Calu3 (cell line): ENCODE measurements around the gene TGFBI. TPM values are rescaled to one million over a fixed set of nuclear protein-coding genes. Genes with fewer than 3 reads are reported as not detected.

Source experiments
- BruUV-seq: library from RNA; stranded (reverse); fragments of 400-500 nt; replicated peaks from 2 replicates; lab custom pipeline; 2021; lab: Mats Ljungman, UMichigan
- CTCF ChIA-PET: fragments of 300-600 bp; sonication (Branson Sonifier 250); formaldehyde crosslinking; loops from one replicate; lab custom pipeline; 2022; ENCODE audit warnings: antibody characterized with exemption; lab: Charles Lee
- DNase-seq: peaks from one replicate; pipeline ENCODE4 v3.0.0; 2022
- H3K27ac Mint-ChIP-seq: one replicate; pipeline ENCODE4 v1.8.0; 2022; ENCODE audit warnings: mixed read lengths; ENCODE audit not compliant: unreplicated experiment
- H3K27me3 Mint-ChIP-seq: one replicate; pipeline ENCODE4 v1.8.0; 2022; ENCODE audit warnings: mixed read lengths; ENCODE audit not compliant: unreplicated experiment
- H3K36me3 Mint-ChIP-seq: one replicate; pipeline ENCODE4 v1.8.0; 2022; ENCODE audit warnings: mild to moderate bottlenecking, moderate library complexity, mixed read lengths; ENCODE audit not compliant: insufficient read depth, unreplicated experiment
- H3K4me1 Mint-ChIP-seq: one replicate; pipeline ENCODE4 v1.8.0; 2022; ENCODE audit warnings: mild to moderate bottlenecking, low read depth, mixed read lengths; ENCODE audit not compliant: unreplicated experiment
- H3K4me3 Mint-ChIP-seq: one replicate; pipeline ENCODE4 v1.8.0; 2022; ENCODE audit warnings: mild to moderate bottlenecking, low read depth, moderate library complexity, mixed read lengths; ENCODE audit not compliant: unreplicated experiment
- H3K9me3 Mint-ChIP-seq: one replicate; pipeline ENCODE4 v1.8.0; 2022; ENCODE audit warnings: low read depth, mixed read lengths; ENCODE audit not compliant: unreplicated experiment
- intact Hi-C: fragments of 100-400 bp; cut with micrococcal nuclease; formaldehyde crosslinking; loops from one replicate; pipeline ENCODE4 v1.10.0; 2022; ENCODE audit not compliant: unreplicated experiment
- total RNA-seq: library from RNA; stranded (reverse); gene quantifications from 2 replicates; pipeline ENCODE4 v1.2.3, GENCODE V29; 2022
- TF ChIP-seq, protein P1 (sequence below): fragments of 200-600 bp; IDR thresholded peaks from one replicate; pipeline ENCODE4 v1.8.0; 2022; ENCODE audit warnings: antibody characterized with exemption; ENCODE audit not compliant: unreplicated experiment

TGFBI gene
- total RNA-seq, 1 experiment from 2014 or later: 95.2 TPM

- Mint-ChIP-seq H3K9me3 (no peaks in the 10 kb centered on the region), H3K27ac (no peak overlapping the region), H3K4me1 (peaks cover 31% of the 10 kb centered on the region), H3K4me3 (no peak overlapping the region), H3K27me3 (no peaks in the 10 kb centered on the region), H3K36me3 (no peaks in the 10 kb centered on the region)
- TF ChIP-seq, protein P1, sequence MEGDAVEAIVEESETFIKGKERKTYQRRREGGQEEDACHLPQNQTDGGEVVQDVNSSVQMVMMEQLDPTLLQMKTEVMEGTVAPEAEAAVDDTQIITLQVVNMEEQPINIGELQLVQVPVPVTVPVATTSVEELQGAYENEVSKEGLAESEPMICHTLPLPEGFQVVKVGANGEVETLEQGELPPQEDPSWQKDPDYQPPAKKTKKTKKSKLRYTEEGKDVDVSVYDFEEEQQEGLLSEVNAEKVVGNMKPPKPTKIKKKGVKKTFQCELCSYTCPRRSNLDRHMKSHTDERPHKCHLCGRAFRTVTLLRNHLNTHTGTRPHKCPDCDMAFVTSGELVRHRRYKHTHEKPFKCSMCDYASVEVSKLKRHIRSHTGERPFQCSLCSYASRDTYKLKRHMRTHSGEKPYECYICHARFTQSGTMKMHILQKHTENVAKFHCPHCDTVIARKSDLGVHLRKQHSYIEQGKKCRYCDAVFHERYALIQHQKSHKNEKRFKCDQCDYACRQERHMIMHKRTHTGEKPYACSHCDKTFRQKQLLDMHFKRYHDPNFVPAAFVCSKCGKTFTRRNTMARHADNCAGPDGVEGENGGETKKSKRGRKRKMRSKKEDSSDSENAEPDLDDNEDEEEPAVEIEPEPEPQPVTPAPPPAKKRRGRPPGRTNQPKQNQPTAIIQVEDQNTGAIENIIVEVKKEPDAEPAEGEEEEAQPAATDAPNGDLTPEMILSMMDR: no peak
- CTCF ChIA-PET: interaction anchor here (1.5 kb wide), 1 partner anchor 8 kb away, joined by 3 read pairs; no protein-coding TSS in a partner anchor
- no TSS peak for BruUV-seq
- intact Hi-C loops: no loop called here
- DNase-seq: no peak
These were observed 74.3 kb downstream of the TGFBI start for GRCh38 chr5:136103118-136103517.

GRCh38 chr5:136104306-136104965 is 75.6 kb downstream of the TGFBI start:
- H3K27ac Mint-ChIP-seq: no peak overlapping the region

GRCh38 chr5:136106351-136107031 is 77.7 kb downstream of the TGFBI start:
- H3K27ac Mint-ChIP-seq: no peak overlapping the region

More at GRCh38 chr5:136104306-136104965, 75.6 kb downstream of the TGFBI start:
- no peaks in the 10 kb centered on the region for H3K36me3 Mint-ChIP-seq
- TF ChIP-seq, protein P1: no peak
- intact Hi-C loops: no loop called here
- no TSS peak for BruUV-seq
- DNase-seq: no peak
- H3K27me3 Mint-ChIP-seq: no peaks in the 10 kb centered on the region
- CTCF ChIA-PET: interaction anchor here (1.5 kb wide), 1 partner anchor 10 kb away, joined by 3 read pairs; no protein-coding TSS in a partner anchor
- H3K4me1 Mint-ChIP-seq: peaks cover 22% of the 10 kb centered on the region
- H3K9me3 Mint-ChIP-seq: no peaks in the 10 kb centered on the region
- H3K4me3 Mint-ChIP-seq: no peak overlapping the region

DNA sequence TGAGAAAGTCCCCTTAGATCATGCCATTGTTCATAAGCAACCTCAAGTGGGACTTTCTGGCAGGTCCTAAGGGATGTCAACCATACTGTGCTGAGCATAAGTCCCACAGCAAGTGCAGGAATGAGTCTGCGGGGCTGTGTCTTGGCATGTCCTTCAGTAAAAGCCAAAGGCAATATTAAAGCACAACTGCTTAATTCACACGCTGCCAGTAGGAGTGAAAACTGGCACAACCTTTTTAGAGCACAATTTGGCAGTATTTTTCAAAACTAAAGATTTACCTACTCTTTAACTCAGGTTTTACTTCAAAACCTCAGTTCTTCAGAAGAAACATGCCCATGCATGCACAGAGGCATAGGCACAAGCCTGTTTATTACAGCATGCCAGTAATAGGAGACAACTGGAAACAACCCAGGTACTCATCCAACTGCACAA is 79.4 kb downstream of the TGFBI start:
- Mint-ChIP-seq H3K4me1 (peaks cover 13% of the 10 kb centered on the region), H3K9me3 (peaks cover 2% of the 10 kb centered on the region), H3K36me3 (no peaks in the 10 kb centered on the region), H3K27ac (no peak overlapping the region), H3K4me3 (no peak overlapping the region), H3K27me3 (no peaks in the 10 kb centered on the region)
- intact Hi-C loops: no loop called here
- BruUV-seq: no TSS peak
- DNase-seq: no peak
- TF ChIP-seq, protein P1: no peak
- CTCF ChIA-PET: no interaction called here

More at GRCh38 chr5:136106351-136107031, 77.7 kb downstream of the TGFBI start:
- CTCF ChIA-PET: no interaction called here
- TF ChIP-seq, protein P1: no peak
- Mint-ChIP-seq H3K9me3 (no peaks in the 10 kb centered on the region), H3K27me3 (no peaks in the 10 kb centered on the region), H3K4me1 (peaks cover 13% of the 10 kb centered on the region), H3K36me3 (no peaks in the 10 kb centered on the region), H3K4me3 (no peak overlapping the region)
- BruUV-seq: no TSS peak
- no peak for DNase-seq
- intact Hi-C loops: no loop called here
